DND-41 (cell line): Measurements from ENCODE around the gene BTBD7.

Experiments used
- ATAC-seq: fragments of 200-7000 bp; cut with Tn5 transposase; 3 replicates; pipeline ENCODE4 v1.9.1; 2021; ENCODE audit warnings: low read depth; ENCODE audit not compliant: insufficient read depth
- DNase-seq: peaks from one replicate; pipeline ENCODE4 v3.0.0-alpha.2; 2020
- H2AFZ ChIP-seq: 2 replicates; pipeline ENCODE4 v1.6.0; 2012; ENCODE audit warnings: low read depth, low read length
- H3K27ac ChIP-seq: 2 replicates; pipeline ENCODE4 v1.5.1; 2012; ENCODE audit warnings: low read length, inconsistent platforms
- H3K27me3 ChIP-seq: fragments of 200-600 bp; sonication (generic); 2 replicates; pipeline ENCODE4 v1.6.0; 2012; ENCODE audit warnings: low read length, mild to moderate bottlenecking, inconsistent platforms; ENCODE audit not compliant: insufficient read depth, poor library complexity
- H3K36me3 ChIP-seq: 2 replicates; pipeline ENCODE4 v1.5.1; 2012; ENCODE audit warnings: low read length, inconsistent platforms; ENCODE audit not compliant: insufficient read depth
- H3K4me1 ChIP-seq: 2 replicates; pipeline ENCODE4 v1.5.1; 2012; ENCODE audit warnings: mild to moderate bottlenecking, low read length; ENCODE audit not compliant: insufficient read depth
- H3K4me2 ChIP-seq: 2 replicates; pipeline ENCODE4 v1.6.0; 2012; ENCODE audit warnings: mild to moderate bottlenecking, moderate library complexity, low read length, inconsistent platforms; ENCODE audit not compliant: insufficient read depth
- H3K4me3 ChIP-seq, 2 experiments: fragments of 200-600 bp in 1 of 2; shearing (Covaris generic) in 1 of 2; 2 replicates each; pipeline ENCODE4 v1.5.1; 2012 to 2016; ENCODE audit warnings: inconsistent platforms in 2 of 2, low read length in 2 of 2, mild to moderate bottlenecking in 2 of 2, low read depth in 1 of 2, moderate library complexity in 1 of 2
- H3K79me2 ChIP-seq: 2 replicates; pipeline ENCODE4 v1.6.0; 2012; ENCODE audit warnings: low read length, inconsistent platforms; ENCODE audit not compliant: insufficient read depth
- H3K9ac ChIP-seq: 2 replicates; pipeline ENCODE4 v1.6.0; 2012; ENCODE audit warnings: low read depth, mild to moderate bottlenecking, inconsistent platforms, low read length, moderate library complexity
- H3K9me3 ChIP-seq: 2 replicates; pipeline ENCODE4 v1.5.1; 2012; ENCODE audit warnings: low read length, moderate library complexity, mild to moderate bottlenecking, inconsistent platforms; ENCODE audit not compliant: insufficient read depth, severe bottlenecking
- H4K20me1 ChIP-seq: 2 replicates; pipeline ENCODE4 v1.6.0; 2012; ENCODE audit warnings: low read length; ENCODE audit not compliant: insufficient read depth
- CTCF ChIP-seq: IDR thresholded peaks from 2 replicates; pipeline ENCODE4 v1.5.1; 2012; ENCODE audit warnings: borderline replicate concordance, low read length, moderate library complexity, mild to moderate bottlenecking; ENCODE audit not compliant: poor library complexity, severe bottlenecking; ENCODE audit errors: extremely low read depth
- EZH2 ChIP-seq: IDR thresholded peaks from 3 replicates; pipeline ENCODE4 v1.6.1; 2012; ENCODE audit warnings: borderline replicate concordance, low read depth, mild to moderate bottlenecking, moderate library complexity, low read length, inconsistent platforms; ENCODE audit not compliant: severe bottlenecking

BTBD7 gene

GRCh38 chr14:93308686-93309345, 24.0 kb downstream of the BTBD7 start:
- H3K79me2 ChIP-seq: peaks cover 70% of the 10 kb centered on the region
- H3K9ac ChIP-seq: no peak overlapping the region
- no peak overlapping the region for H2AFZ ChIP-seq
- TF ChIP-seq EZH2: no peak
- no peak for TF ChIP-seq CTCF
- peaks cover 21% of the 10 kb centered on the region for H4K20me1 ChIP-seq
- H3K27ac ChIP-seq: no peak overlapping the region
- DNase-seq: no peak
- H3K4me1 ChIP-seq: no peaks in the 10 kb centered on the region
- no peaks in the 10 kb centered on the region for H3K36me3 ChIP-seq
- no peak overlapping the region for H3K4me3 ChIP-seq
- H3K9me3 ChIP-seq: no peaks in the 10 kb centered on the region
- H3K27me3 ChIP-seq: no peaks in the 10 kb centered on the region
- no peak overlapping the region for H3K4me2 ChIP-seq
- ATAC-seq: no peak

GRCh38 chr14:93306812-93307211, 26.0 kb downstream of the BTBD7 start:
- Histone ChIP-seq H3K36me3 (no peaks in the 10 kb centered on the region), H3K9ac (no peak overlapping the region), H2AFZ (no peak overlapping the region), H3K4me3 (no peak overlapping the region), H3K9me3 (no peaks in the 10 kb centered on the region), H3K79me2 (peaks cover 73% of the 10 kb centered on the region), H3K27me3 (no peaks in the 10 kb centered on the region), H3K4me2 (no peak overlapping the region), H3K4me1 (no peaks in the 10 kb centered on the region), H3K27ac (no peak overlapping the region), H4K20me1 (peaks cover 30% of the 10 kb centered on the region)
- no peak for DNase-seq
- TF ChIP-seq EZH2: no peak
- no peak for TF ChIP-seq CTCF
- no peak for ATAC-seq

GRCh38 chr14:93305725-93306418, 27.0 kb downstream of the BTBD7 start:
- H3K4me3 ChIP-seq: no peak overlapping the region
- peaks cover 32% of the 10 kb centered on the region for H4K20me1 ChIP-seq

More at GRCh38 chr14:93305725-93306418, 27.0 kb downstream of the BTBD7 start:
- Histone ChIP-seq H3K4me2 (no peak overlapping the region), H3K36me3 (no peaks in the 10 kb centered on the region), H3K4me1 (no peaks in the 10 kb centered on the region), H3K27me3 (no peaks in the 10 kb centered on the region), H3K79me2 (peaks cover 73% of the 10 kb centered on the region), H3K9ac (no peak overlapping the region), H3K27ac (no peak overlapping the region), H3K9me3 (no peaks in the 10 kb centered on the region), H2AFZ (no peak overlapping the region)
- DNase-seq: no peak
- no peak for ATAC-seq
- TF ChIP-seq CTCF (no peak), EZH2 (no peak)
